Measurements from ENCODE around the gene MAP3K8. TPM values are rescaled to one million over a fixed set of nuclear protein-coding genes. Genes with fewer than 3 reads are reported as not detected.
"Not testable (repeated sequence)": the region's sequence is repeated elsewhere in the genome, so short reads cannot be mapped to it uniquely, and the experiment has no call there.

Gene MAP3K8
- total RNA-seq, 1 donor from 2014 or later: 5.1 TPM

- Histone ChIP-seq H3K9ac (ENCODE audit: low read length) (no peak overlapping the region), H3K79me2 (ENCODE audit: insufficient read depth, low read length) (no peaks in the 10 kb centered on the region), H3K4me3 (ENCODE audit: insufficient read depth, low read depth, low read length) (no peak overlapping the region), H3K4me1 (ENCODE audit: insufficient read depth, low read length) (peaks cover 12% of the 10 kb centered on the region), H3K9me3 (ENCODE audit: insufficient read depth, low read depth, low read length) (no peaks in the 10 kb centered on the region), H2AFZ (ENCODE audit: low read depth, low read length) (no peak overlapping the region), H3K36me3 (ENCODE audit: insufficient read depth, low read length) (no peaks in the 10 kb centered on the region), H3K27ac (ENCODE audit: low read depth, low read length) (no peak overlapping the region), H3K27me3 (ENCODE audit: insufficient read depth, low read length) (no peaks in the 10 kb centered on the region), H3K4me2 (ENCODE audit: low read length) (no peak overlapping the region), H4K20me1 (ENCODE audit: insufficient read depth, low read length) (no peaks in the 10 kb centered on the region)
- Mint-ChIP-seq H3K27ac (ENCODE audit: unreplicated experiment) (no peak overlapping the region), H3K4me3 (ENCODE audit: unreplicated experiment) (no peak overlapping the region), H3K9me3 (ENCODE audit: unreplicated experiment) (no peaks in the 10 kb centered on the region), H3K4me1 (ENCODE audit: low read depth, unreplicated experiment) (peaks cover 13% of the 10 kb centered on the region), H3K36me3 (ENCODE audit: low read depth, unreplicated experiment) (no peaks in the 10 kb centered on the region), H3K27me3 (ENCODE audit: low read depth, unreplicated experiment) (no peaks in the 10 kb centered on the region)
- DNase-seq (ENCODE audit: low read depth) (no peak), FAIRE-seq (no peak)
- TF ChIP-seq CTCF (IDR thresholded peaks at IDR 0.05; ENCODE audit: insufficient read depth, low read depth, low read length) (no peak), EZH2 (IDR thresholded peaks at IDR 0.05; ENCODE audit: insufficient read depth, low read length) (no peak)
These were observed 13.2 kb upstream of the MAP3K8 start for GRCh38 chr10:30420766-30421165.

- Histone ChIP-seq H3K36me3 (ENCODE audit: insufficient read depth, low read length) (no peaks in the 10 kb centered on the region), H3K9me3 (ENCODE audit: insufficient read depth, low read depth, low read length) (no peaks in the 10 kb centered on the region), H3K4me1 (ENCODE audit: insufficient read depth, low read length) (peaks cover 12% of the 10 kb centered on the region), H4K20me1 (ENCODE audit: insufficient read depth, low read length) (no peaks in the 10 kb centered on the region), H3K27me3 (ENCODE audit: insufficient read depth, low read length) (no peaks in the 10 kb centered on the region), H3K4me2 (ENCODE audit: low read length) (no peak overlapping the region), H3K79me2 (ENCODE audit: insufficient read depth, low read length) (no peaks in the 10 kb centered on the region), H2AFZ (ENCODE audit: low read depth, low read length) (no peak overlapping the region), H3K9ac (ENCODE audit: low read length) (no peak overlapping the region), H3K4me3 (ENCODE audit: insufficient read depth, low read depth, low read length) (no peak overlapping the region), H3K27ac (ENCODE audit: low read depth, low read length) (no peak overlapping the region)
- no peaks in the 10 kb centered on the region for H3K36me3 Mint-ChIP-seq (ENCODE audit: low read depth, unreplicated experiment)
- no peaks in the 10 kb centered on the region for H3K9me3 Mint-ChIP-seq (ENCODE audit: unreplicated experiment)
- TF ChIP-seq EZH2 (IDR thresholded peaks at IDR 0.05; ENCODE audit: insufficient read depth, low read length): no peak
- no peak for TF ChIP-seq CTCF (IDR thresholded peaks at IDR 0.05; ENCODE audit: insufficient read depth, low read depth, low read length)
- peaks cover 13% of the 10 kb centered on the region for H3K4me1 Mint-ChIP-seq (ENCODE audit: low read depth, unreplicated experiment)
- DNase-seq (ENCODE audit: low read depth): no peak
- no peak overlapping the region for H3K4me3 Mint-ChIP-seq (ENCODE audit: unreplicated experiment)
- H3K27ac Mint-ChIP-seq (ENCODE audit: unreplicated experiment): no peak overlapping the region
- no peaks in the 10 kb centered on the region for H3K27me3 Mint-ChIP-seq (ENCODE audit: low read depth, unreplicated experiment)
- no peak for FAIRE-seq
These were observed 11.8 kb upstream of the MAP3K8 start for GRCh38 chr10:30422151-30422695.

GRCh38 chr10:30422981-30423654 is 10.9 kb upstream of the MAP3K8 start:
- no peaks in the 10 kb centered on the region for H3K36me3 ChIP-seq (ENCODE audit: insufficient read depth, low read length)
- no peaks in the 10 kb centered on the region for H3K9me3 Mint-ChIP-seq (ENCODE audit: unreplicated experiment)
- H3K4me2 ChIP-seq (ENCODE audit: low read length): peak overlapping the region; percentile 52
- H3K4me3 Mint-ChIP-seq (ENCODE audit: unreplicated experiment): no peak overlapping the region
- H3K4me1 Mint-ChIP-seq (ENCODE audit: low read depth, unreplicated experiment): peaks cover 13% of the 10 kb centered on the region
- H4K20me1 ChIP-seq (ENCODE audit: insufficient read depth, low read length): no peaks in the 10 kb centered on the region
- no peak overlapping the region for H3K27ac ChIP-seq (ENCODE audit: low read depth, low read length)
- H2AFZ ChIP-seq (ENCODE audit: low read depth, low read length): peak overlapping the region; percentile 55
- H3K79me2 ChIP-seq (ENCODE audit: insufficient read depth, low read length): no peaks in the 10 kb centered on the region
- H3K27me3 Mint-ChIP-seq (ENCODE audit: low read depth, unreplicated experiment): no peaks in the 10 kb centered on the region
- DNase-seq (ENCODE audit: low read depth) (peak; percentile 71), FAIRE-seq (no peak)
- H3K27ac Mint-ChIP-seq (ENCODE audit: unreplicated experiment): peak overlapping the region; percentile 71
- H3K4me3 ChIP-seq (ENCODE audit: insufficient read depth, low read depth, low read length): no peak overlapping the region
- no peak overlapping the region for H3K9ac ChIP-seq (ENCODE audit: low read length)
- no peak for TF ChIP-seq EZH2 (IDR thresholded peaks at IDR 0.05; ENCODE audit: insufficient read depth, low read length)
- TF ChIP-seq CTCF (IDR thresholded peaks at IDR 0.05; ENCODE audit: insufficient read depth, low read depth, low read length): no peak
- H3K9me3 ChIP-seq (ENCODE audit: insufficient read depth, low read depth, low read length): no peaks in the 10 kb centered on the region
- H3K36me3 Mint-ChIP-seq (ENCODE audit: low read depth, unreplicated experiment): no peaks in the 10 kb centered on the region
- H3K27me3 ChIP-seq (ENCODE audit: insufficient read depth, low read length): no peaks in the 10 kb centered on the region
- H3K4me1 ChIP-seq (ENCODE audit: insufficient read depth, low read length): peaks cover 12% of the 10 kb centered on the region

- H3K9me3 ChIP-seq (ENCODE audit: insufficient read depth, low read depth, low read length); H3K27me3 ChIP-seq (ENCODE audit: insufficient read depth, low read length); H3K4me3 Mint-ChIP-seq (ENCODE audit: unreplicated experiment); H3K36me3 Mint-ChIP-seq (ENCODE audit: low read depth, unreplicated experiment); H3K36me3 ChIP-seq (ENCODE audit: insufficient read depth, low read length); FAIRE-seq; H4K20me1 ChIP-seq (ENCODE audit: insufficient read depth, low read length); H3K4me3 ChIP-seq (ENCODE audit: insufficient read depth, low read depth, low read length); H3K27me3 Mint-ChIP-seq (ENCODE audit: low read depth, unreplicated experiment); H3K9ac ChIP-seq (ENCODE audit: low read length); H3K79me2 ChIP-seq (ENCODE audit: insufficient read depth, low read length); DNase-seq (ENCODE audit: low read depth); H3K9me3 Mint-ChIP-seq (ENCODE audit: unreplicated experiment); H3K27ac ChIP-seq (ENCODE audit: low read depth, low read length); H3K4me1 Mint-ChIP-seq (ENCODE audit: low read depth, unreplicated experiment): not testable (repeated sequence)
- H3K4me2 ChIP-seq (ENCODE audit: low read length): peak overlapping the region; percentile 52
- peak overlapping the region; percentile 55 for H2AFZ ChIP-seq (ENCODE audit: low read depth, low read length)
- peak overlapping the region; percentile 71 for H3K27ac Mint-ChIP-seq (ENCODE audit: unreplicated experiment)
- peaks cover 12% of the 10 kb centered on the region for H3K4me1 ChIP-seq (ENCODE audit: insufficient read depth, low read length)
These were observed 10.2 kb upstream of the MAP3K8 start for GRCh38 chr10:30423655-30424275.
